K562 (cell line): ENCODE results near the gene LRP1B. TPM values are rescaled to one million over a fixed set of nuclear protein-coding genes. Genes with fewer than 3 reads are reported as not detected.

ENCODE experiments used
- BCL6 ChIP-seq: fragments of 250-450 bp; sonication (Bioruptor Pico); IDR thresholded peaks from 2 replicates; pipeline ENCODE4 v1.4.0; 2020
- BCLAF1 ChIP-seq, 2 experiments: fragments of 450-650 bp in 1 of 2; IDR thresholded peaks; 2 replicates each; pipeline ENCODE4 v1.6.1; 2011 to 2017; ENCODE audit warnings: low read depth in 2 of 2, antibody characterized with exemption in 1 of 2, borderline replicate concordance in 1 of 2, low read length in 1 of 2, mild to moderate bottlenecking in 1 of 2, mixed read lengths in 1 of 2; ENCODE audit not compliant: control insufficient read depth in 1 of 2
- GATAD2B ChIP-seq: fragments of 450-650 bp; IDR thresholded peaks from 2 replicates; pipeline ENCODE4 v1.6.1; 2017; ENCODE audit warnings: mild to moderate bottlenecking, borderline replicate concordance
- L3MBTL2 ChIP-seq: fragments of 450-650 bp; IDR thresholded peaks from 2 replicates; pipeline ENCODE4 v1.6.1; 2016; ENCODE audit warnings: mild to moderate bottlenecking, moderate library complexity
- MCM7 ChIP-seq, 2 experiments: fragments of 450-650 bp; IDR thresholded peaks; 2 replicates each; pipeline ENCODE4 v1.6.1; 2016 to 2018
- NKRF ChIP-seq: fragments of 450-650 bp; IDR thresholded peaks from 2 replicates; pipeline ENCODE4 v1.6.1; 2016; ENCODE audit warnings: borderline replicate concordance
- SAP30 ChIP-seq: fragments of 200-600 bp; sonication (generic); IDR thresholded peaks from 2 replicates; pipeline ENCODE4 v1.6.1; 2012; ENCODE audit warnings: borderline replicate concordance, low read depth, mild to moderate bottlenecking, moderate library complexity, low read length, control low read depth, inconsistent platforms; ENCODE audit not compliant: insufficient read depth, poor library complexity, severe bottlenecking
- THRB ChIP-seq: fragments of 450-650 bp; formaldehyde crosslinking; conservative IDR thresholded peaks from 2 replicates; pipeline ENCODE4 v1.4.0; 2022; ENCODE audit warnings: mild to moderate bottlenecking, missing genetic modification characterization
- ZNF436 ChIP-seq: fragments of 250-450, 450-650 bp; sonication (Bioruptor Pico); formaldehyde crosslinking; IDR thresholded peaks from 2 replicates; pipeline ENCODE4 v1.7.0; 2020; ENCODE audit warnings: mild to moderate bottlenecking
- polyA plus RNA-seq, 8 experiments: library from polyadenylated mRNA; depleted of rRNA in 4 of 8; stranded (reverse) in 5 of 8; unstranded in 3 of 8; fragments of >200 nt; fragmentation: Nextera tagmentation in 2 of 8; fragmentation: Illumina TruSeq in 1 of 8; extraction: Ambion mirVana in 2 of 8; extraction: Trizol in 1 of 8; gene quantifications; 2 replicates each; pipeline versions ENCODE4 v1.2.1 to v1.2.3, GENCODE V29; 2011 to 2014; ENCODE audit warnings: inconsistent platforms in 1 of 8, missing spikeins in 1 of 8
- total RNA-seq, 7 experiments: library from RNA; depleted of rRNA in 6 of 7; stranded (reverse); fragments of >200 nt in 6 of 7; fragmentation: Illumina TruSeq in 2 of 7; extraction: Trizol in 2 of 7; gene quantifications; 2 replicates each; pipeline versions ENCODE4 v1.2.1 to v1.2.3, GENCODE V29; 2011 to 2021; ENCODE audit warnings: low replicate concordance in 1 of 7

LRP1B gene
- total and polyA plus RNA-seq, 9 of the 15 experiments (the other 6 are each of a cell fraction or from before 2014, with no cell fraction given): not detected

GRCh38 chr2:140604096-140604495 is 1526.7 kb downstream of the LRP1B start (continued):
- TF ChIP-seq BCLAF1 (IDR thresholded peaks at IDR 0.05; ENCODE audit: borderline replicate concordance in 1 of 2, control insufficient read depth in 1 of 2, low read depth in 2 of 2, low read length in 1 of 2): no peak
- TF ChIP-seq NKRF: no peak
- no peak for TF ChIP-seq THRB (CRISPR knock-in tag)
- no peak for TF ChIP-seq BCL6
- TF ChIP-seq L3MBTL2: no peak
- TF ChIP-seq SAP30: no peak
- no peak for TF ChIP-seq MCM7 (IDR thresholded peaks at IDR 0.05)
- no peak for TF ChIP-seq ZNF436 (CRISPR knock-in tag)
- TF ChIP-seq GATAD2B: no peak
- TF ChIP-seq, all 486 proteins: peak for 0
